GM13976 (cell line): ENCODE data around the gene FTH1.

ENCODE experiments used
- DNase-seq: peaks from one replicate; pipeline ENCODE4 v3.0.0; 2012; ENCODE audit warnings: low spot score
- in situ Hi-C: fragments of 300-500 bp; cut with MboI; formaldehyde crosslinking; loops from one replicate; pipeline ENCODE4 v1.12.0; 2022; ENCODE audit warnings: low sequenced_read_pairs, mixed read lengths, inconsistent platforms; ENCODE audit not compliant: unreplicated experiment
- TF ChIP-seq, protein P1 (sequence below): IDR thresholded peaks from 2 replicates; pipeline ENCODE4 v1.5.1; 2012; ENCODE audit warnings: borderline replicate concordance, mild to moderate bottlenecking; ENCODE audit not compliant: insufficient read depth; ENCODE audit errors: extremely low read depth, missing control alignments, control extremely low read depth

FTH1 gene

DNA sequence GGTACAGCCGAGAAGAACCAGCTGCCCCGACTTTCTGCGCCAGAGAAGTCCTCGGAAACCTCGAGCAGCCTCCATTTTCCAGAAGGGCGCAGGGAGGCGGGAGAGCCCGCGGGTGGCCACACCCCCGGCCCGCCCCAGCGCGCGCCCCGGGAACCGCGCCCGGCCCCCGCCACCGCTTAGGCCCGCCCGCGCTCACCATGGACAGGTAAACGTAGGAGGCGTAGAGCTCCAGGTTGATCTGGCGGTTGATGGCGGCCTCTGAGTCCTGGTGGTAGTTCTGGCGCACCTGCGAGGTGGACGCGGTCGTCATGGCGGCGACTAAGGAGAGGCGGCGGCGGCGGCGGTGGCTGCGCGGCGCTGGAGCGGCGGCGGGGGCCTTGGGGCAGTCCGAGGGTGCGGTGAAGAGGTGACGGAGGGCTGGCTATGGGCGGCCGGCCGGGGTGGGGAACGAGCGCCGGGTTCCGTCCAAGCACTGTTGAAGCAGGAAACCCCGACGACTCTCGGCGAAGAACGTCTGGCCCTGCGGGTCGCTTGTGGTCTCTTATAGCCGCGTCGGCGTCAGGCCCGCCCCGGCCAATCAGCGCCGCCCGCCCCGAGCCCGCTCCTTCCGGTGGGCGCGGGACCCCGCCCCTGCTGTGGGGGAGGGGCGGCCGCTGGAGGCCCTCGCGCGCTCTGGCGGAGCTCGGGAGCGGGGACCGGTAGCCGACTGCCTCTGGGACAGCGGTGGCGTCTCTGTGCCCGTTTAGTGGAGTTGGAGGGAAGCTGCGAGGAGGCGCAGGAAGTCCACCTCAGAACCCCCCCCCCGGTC is at the start of gene FTH1:
FTH1 (minus strand) TSS at position 519 of the 808 bp plus-strand sequence; CDS start at position 310, 209 bp downstream.
- TF ChIP-seq, protein P1, sequence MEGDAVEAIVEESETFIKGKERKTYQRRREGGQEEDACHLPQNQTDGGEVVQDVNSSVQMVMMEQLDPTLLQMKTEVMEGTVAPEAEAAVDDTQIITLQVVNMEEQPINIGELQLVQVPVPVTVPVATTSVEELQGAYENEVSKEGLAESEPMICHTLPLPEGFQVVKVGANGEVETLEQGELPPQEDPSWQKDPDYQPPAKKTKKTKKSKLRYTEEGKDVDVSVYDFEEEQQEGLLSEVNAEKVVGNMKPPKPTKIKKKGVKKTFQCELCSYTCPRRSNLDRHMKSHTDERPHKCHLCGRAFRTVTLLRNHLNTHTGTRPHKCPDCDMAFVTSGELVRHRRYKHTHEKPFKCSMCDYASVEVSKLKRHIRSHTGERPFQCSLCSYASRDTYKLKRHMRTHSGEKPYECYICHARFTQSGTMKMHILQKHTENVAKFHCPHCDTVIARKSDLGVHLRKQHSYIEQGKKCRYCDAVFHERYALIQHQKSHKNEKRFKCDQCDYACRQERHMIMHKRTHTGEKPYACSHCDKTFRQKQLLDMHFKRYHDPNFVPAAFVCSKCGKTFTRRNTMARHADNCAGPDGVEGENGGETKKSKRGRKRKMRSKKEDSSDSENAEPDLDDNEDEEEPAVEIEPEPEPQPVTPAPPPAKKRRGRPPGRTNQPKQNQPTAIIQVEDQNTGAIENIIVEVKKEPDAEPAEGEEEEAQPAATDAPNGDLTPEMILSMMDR = no peak
- in situ Hi-C loops = loop anchor here (10.0 kb wide), 1 partner anchor 107 kb away; no protein-coding TSS in a partner anchor
- DNase-seq = peak; percentile 95

DNA sequence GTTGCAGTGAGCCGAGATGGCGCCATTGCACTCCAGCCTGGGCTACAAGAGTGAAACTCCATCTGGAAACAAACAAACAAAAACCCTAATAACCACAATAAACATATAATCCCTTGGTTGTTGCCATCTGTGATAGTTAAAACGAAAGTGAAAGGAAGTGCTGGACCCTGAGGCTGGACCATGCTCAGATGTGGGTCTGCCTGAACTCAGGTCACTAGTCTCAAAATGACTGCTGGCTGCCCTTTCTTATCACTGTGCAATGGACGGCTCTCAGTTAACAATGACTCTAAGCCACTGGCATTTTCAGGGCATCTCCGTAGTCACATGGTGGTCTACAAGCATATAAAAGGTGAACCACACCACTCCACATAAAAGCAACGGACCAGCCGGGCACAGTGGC is 48.2 kb upstream of the FTH1 start:
- no peak for DNase-seq
- TF ChIP-seq, protein P1 = no peak
- in situ Hi-C loops = no loop called here

DNA sequence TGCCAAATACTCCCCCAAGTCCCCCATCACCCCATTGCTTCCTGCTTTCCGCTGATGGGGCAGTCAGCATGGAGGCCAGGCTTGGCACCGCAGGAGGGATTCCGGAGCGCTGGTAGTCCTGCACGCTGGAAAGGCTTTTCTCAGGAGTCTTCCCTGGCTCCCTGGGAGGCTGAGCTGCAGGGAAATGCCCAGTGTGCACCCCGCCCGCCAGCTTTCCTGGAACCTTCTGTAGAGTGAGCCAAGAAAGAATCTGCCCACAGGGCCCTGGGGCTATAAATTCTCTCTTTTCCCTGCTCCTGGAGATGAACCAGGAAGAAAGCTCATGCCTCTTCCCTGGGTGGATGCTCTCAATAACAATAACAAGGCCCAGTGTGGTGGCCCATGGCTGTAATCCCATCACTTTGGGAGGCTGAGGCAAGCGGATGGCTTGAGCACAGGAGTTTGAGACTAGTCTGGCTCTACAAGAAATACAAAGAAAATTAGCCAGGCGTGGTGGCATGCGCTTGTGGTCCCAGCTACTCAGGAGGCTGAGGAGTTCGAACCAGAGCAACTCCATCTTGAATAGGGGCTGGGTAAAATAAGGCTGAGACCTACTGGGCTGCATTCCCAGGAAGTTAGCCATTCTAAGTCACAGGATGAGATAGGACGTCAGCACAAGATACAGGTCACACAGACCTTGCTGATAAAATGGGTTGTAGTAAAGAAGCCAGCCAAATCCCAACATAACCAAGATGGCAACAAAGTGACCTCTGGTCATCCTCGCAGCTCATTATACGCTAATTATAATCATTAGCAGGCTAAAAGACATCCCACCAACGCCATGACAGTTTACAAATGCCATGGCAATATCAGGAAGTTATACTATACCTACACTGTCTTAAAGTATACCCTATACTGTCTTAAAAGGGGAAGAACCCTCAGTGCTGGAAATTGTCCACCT is 46.4 kb upstream of the FTH1 start:
- in situ Hi-C loops = no loop called here
- TF ChIP-seq, protein P1 = no peak
- no peak for DNase-seq

DNA sequence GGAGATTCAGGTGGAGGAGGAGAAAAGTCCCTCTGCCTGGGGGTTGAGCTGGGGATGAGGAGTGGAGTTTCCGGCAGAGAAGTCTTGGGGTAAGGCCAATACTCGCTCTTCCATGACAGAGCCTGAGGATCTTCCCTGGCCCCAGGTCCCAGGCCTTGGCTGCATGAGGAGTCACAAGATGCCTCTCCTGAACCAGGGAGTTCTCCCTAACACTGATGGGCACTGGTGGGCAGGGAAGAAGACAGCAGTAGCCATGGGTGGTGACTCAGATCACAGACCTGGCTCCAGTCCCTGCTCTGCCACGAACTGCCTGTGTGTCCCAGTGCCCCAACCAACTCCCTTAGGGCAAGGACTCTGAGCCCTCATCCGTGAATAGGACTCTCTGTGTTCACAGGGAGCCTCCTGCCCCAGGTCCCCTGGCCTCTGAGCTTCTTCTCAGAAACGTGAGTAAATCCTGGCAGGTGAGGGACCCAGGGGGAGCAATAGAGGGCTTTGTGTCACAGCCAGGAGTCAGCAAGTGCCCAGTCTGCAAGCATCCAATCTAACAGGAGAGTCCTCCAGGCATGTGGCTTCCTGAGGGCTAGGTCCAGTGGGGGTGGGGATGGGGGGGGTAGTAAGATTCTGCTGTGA is 45.5 kb upstream of the FTH1 start:
- no peak for DNase-seq
- in situ Hi-C loops = no loop called here
- TF ChIP-seq, protein P1 = no peak

GRCh38 chr11:62012451-62012831 is 45.0 kb upstream of the FTH1 start:
- no peak for DNase-seq

More at GRCh38 chr11:62012451-62012831, 45.0 kb upstream of the FTH1 start:
- TF ChIP-seq, protein P1 = no peak
- in situ Hi-C loops = no loop called here
